SW480 (cell line): Measurements from ENCODE around the gene DENND2A.
"Not testable (repeated sequence)": the region's sequence is repeated elsewhere in the genome, so short reads cannot be mapped to it uniquely, and the experiment has no call there.

Source experiments
- DNase-seq: peaks from one replicate; pipeline ENCODE4 v3.0.0-alpha.2; 2016; ENCODE audit warnings: low spot score

DENND2A gene

GRCh38 chr7:140587243-140587642 lies 53.4 kb downstream of the DENND2A start:
- no peak for DNase-seq

GRCh38 chr7:140586516-140586915 lies 54.1 kb downstream of the DENND2A start:
- no peak for DNase-seq

GRCh38 chr7:140585333-140585732 lies 55.3 kb downstream of the DENND2A start:
- no peak for DNase-seq

- DNase-seq, result no peak
These were observed 56.3 kb downstream of the DENND2A start for GRCh38 chr7:140584195-140584851.

GRCh38 chr7:140581411-140581810 lies 59.2 kb downstream of the DENND2A start:
- DNase-seq, result no peak

GRCh38 chr7:140577651-140578050 lies 63.0 kb downstream of the DENND2A start:
- no peak for DNase-seq

- no peak for DNase-seq
These were observed 64.0 kb downstream of the DENND2A start for GRCh38 chr7:140576589-140576988.

- DNase-seq, result no peak
These were observed 69.0 kb downstream of the DENND2A start for GRCh38 chr7:140571538-140572122.

GRCh38 chr7:140570120-140570519 lies 70.5 kb downstream of the DENND2A start:
- no peak for DNase-seq

- DNase-seq, result no peak
These were observed 72.4 kb downstream of the DENND2A start for GRCh38 chr7:140568021-140568813.

GRCh38 chr7:140566186-140566585 lies 74.4 kb downstream of the DENND2A start:
- not testable (repeated sequence) for DNase-seq

- DNase-seq, result not testable (repeated sequence)
These were observed 74.9 kb downstream of the DENND2A start for GRCh38 chr7:140565761-140566160.

GRCh38 chr7:140564643-140565042 lies 76.0 kb downstream of the DENND2A start:
- DNase-seq, result no peak

GRCh38 chr7:140562926-140563481 lies 77.6 kb downstream of the DENND2A start:
- no peak for DNase-seq

GRCh38 chr7:140559410-140559809 lies 81.2 kb downstream of the DENND2A start:
- DNase-seq, result no peak

GRCh38 chr7:140557809-140558518 lies 82.6 kb downstream of the DENND2A start:
- DNase-seq, result no peak

- DNase-seq, result no peak
These were observed 83.5 kb downstream of the DENND2A start for GRCh38 chr7:140557069-140557468.

GRCh38 chr7:140553236-140553635 lies 87.4 kb downstream of the DENND2A start:
- not testable (repeated sequence) for DNase-seq

- DNase-seq, result no peak
These were observed 88.4 kb downstream of the DENND2A start for GRCh38 chr7:140552240-140552679.

- no peak for DNase-seq
These were observed 89.0 kb downstream of the DENND2A start for GRCh38 chr7:140551355-140552239.

- no peak for DNase-seq
These were observed 93.7 kb downstream of the DENND2A start for GRCh38 chr7:140546947-140547346.
